22Rv1 (cell line): ENCODE measurements around the gene KCNT1.

ENCODE experiments used
- H3K27ac ChIP-seq: fragments of 450-650 bp; 2 replicates; pipeline ENCODE4 v1.5.1; 2017
- ZFX ChIP-seq: fragments of 450-650 bp; IDR thresholded peaks from 2 replicates; pipeline ENCODE4 v1.6.1; 2017; ENCODE audit warnings: antibody characterized with exemption, borderline replicate concordance
- TF ChIP-seq, protein P1 (sequence below): fragments of 450-650 bp; IDR thresholded peaks from 2 replicates; pipeline ENCODE4 v1.5.1; 2017; ENCODE audit warnings: mild to moderate bottlenecking

KCNT1 gene

DNA sequence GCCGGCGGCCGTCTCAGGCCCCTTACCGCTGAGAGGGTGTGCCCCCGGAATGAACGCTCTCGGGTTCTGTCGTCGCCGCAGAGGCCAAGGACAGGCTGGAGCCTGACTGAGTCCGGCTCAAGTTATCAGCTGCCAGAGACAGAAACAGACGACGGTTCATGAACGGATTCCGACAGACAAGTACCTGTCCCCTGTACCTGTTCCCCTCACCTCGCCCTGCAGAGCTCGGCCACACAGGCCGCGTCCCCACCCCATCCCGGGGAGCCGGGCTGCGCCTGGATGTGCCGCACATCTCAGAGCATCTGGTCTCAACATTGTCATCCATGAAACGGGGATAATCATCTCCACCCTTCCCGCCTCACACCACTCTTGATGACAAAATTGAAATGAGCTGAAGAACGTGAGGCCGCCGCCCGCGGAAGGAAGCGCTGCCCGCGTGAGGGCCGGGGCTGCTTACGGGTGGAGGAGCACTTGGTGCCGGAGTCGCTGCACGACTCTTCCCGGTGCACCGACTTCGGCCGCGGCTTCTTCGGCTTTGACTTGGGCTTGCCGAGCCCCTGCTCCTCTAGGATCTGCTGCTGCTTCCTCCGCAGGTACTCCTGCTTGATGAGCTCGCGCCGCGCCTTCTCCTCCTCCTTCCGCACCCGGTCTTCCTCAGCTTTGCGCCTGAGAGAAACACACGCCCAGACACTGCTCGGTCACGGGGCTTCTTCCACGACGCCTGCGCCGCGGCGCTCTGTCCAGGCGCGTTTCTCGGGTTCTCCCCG, 116.1 kb downstream of the KCNT1 start:
- no peak for TF ChIP-seq ZFX
- TF ChIP-seq, protein P1, sequence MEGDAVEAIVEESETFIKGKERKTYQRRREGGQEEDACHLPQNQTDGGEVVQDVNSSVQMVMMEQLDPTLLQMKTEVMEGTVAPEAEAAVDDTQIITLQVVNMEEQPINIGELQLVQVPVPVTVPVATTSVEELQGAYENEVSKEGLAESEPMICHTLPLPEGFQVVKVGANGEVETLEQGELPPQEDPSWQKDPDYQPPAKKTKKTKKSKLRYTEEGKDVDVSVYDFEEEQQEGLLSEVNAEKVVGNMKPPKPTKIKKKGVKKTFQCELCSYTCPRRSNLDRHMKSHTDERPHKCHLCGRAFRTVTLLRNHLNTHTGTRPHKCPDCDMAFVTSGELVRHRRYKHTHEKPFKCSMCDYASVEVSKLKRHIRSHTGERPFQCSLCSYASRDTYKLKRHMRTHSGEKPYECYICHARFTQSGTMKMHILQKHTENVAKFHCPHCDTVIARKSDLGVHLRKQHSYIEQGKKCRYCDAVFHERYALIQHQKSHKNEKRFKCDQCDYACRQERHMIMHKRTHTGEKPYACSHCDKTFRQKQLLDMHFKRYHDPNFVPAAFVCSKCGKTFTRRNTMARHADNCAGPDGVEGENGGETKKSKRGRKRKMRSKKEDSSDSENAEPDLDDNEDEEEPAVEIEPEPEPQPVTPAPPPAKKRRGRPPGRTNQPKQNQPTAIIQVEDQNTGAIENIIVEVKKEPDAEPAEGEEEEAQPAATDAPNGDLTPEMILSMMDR, result no peak
- H3K27ac ChIP-seq, result no peak overlapping the region

DNA sequence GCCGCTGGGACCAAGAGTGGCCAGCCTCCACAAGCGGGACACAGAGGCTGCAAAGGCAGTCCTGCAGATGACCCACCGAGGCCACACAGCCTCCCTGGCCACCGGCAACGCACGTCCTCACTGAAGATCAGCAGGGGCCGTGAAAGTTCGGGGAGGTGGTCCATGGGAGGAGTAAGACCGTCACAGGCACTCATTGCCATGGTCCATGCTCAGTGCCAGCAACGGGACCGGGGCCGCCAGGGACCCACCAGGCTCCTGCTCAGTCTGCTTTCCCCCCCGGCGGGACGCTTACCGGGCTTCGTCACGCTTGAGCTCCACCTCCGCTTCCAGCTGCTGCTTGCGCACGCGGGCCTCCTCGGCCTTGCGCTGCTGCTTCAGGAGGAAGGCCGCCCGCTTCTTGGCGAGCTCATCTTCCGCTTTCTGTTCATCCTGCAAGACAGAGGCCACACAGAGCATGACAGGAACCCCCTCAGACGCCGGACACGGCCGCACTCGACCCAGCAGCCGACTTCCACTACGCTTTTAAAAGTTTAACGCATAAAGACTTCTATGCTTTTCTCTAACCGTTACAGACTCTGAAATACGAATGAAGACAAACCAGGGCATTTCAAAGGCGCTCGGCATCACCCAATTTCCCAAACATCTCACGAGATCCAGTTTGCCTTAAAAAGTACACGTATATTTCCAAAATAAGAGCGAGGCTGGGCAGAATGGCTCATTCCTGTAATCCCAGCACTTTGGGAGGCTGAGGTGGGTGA, 116.9 kb downstream of the KCNT1 start:
- H3K27ac ChIP-seq, result no peak overlapping the region
- TF ChIP-seq, protein P1, result no peak
- TF ChIP-seq ZFX, result no peak

DNA sequence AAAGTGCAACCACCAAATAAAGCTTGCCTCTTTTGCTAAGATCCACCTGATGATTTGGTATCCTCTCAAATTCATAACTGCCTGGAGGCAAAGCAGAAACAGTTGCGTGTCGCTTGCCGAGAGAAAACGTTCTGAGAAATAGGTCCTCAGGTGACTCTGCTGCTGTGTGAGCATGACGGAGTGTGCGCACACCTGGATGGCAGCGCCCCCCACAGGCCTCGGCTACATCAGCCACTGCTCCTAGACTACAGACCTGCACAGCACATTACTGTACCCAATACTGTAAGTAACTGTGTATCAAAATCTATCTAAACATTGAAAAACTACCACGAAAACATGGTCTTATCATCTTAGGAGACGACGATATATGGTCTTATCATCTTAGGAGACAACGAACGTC, 117.9 kb downstream of the KCNT1 start:
- no peak for TF ChIP-seq ZFX
- TF ChIP-seq, protein P1, result peak; percentile 44
- H3K27ac ChIP-seq, result no peak overlapping the region

GRCh38 chr9:135820661-135821060, 118.7 kb downstream of the KCNT1 start:
- H3K27ac ChIP-seq, result no peak overlapping the region
- no peak for TF ChIP-seq ZFX
- TF ChIP-seq, protein P1, result no peak

DNA sequence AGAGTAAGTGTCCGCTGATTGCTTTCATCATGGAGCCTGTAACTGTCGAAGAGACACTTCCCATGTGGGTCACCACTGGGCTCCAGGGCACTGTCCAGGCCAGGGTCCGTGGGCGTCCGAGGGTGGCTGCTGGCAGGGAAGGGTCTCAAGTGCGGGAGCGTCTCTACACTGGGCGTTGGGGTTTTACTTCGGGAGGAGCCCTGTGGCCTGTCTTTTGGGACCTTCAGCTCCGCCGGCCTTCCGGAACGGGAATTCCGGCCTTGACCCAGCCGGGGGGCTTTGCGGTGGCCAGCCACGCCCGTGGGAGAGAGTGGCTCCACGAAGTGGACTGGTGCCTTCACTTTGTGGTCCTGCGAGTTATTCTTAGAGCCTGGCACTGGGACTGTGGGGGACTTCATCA, 119.1 kb downstream of the KCNT1 start:
- no peak overlapping the region for H3K27ac ChIP-seq
- TF ChIP-seq, protein P1, result no peak
- TF ChIP-seq ZFX, result no peak

DNA sequence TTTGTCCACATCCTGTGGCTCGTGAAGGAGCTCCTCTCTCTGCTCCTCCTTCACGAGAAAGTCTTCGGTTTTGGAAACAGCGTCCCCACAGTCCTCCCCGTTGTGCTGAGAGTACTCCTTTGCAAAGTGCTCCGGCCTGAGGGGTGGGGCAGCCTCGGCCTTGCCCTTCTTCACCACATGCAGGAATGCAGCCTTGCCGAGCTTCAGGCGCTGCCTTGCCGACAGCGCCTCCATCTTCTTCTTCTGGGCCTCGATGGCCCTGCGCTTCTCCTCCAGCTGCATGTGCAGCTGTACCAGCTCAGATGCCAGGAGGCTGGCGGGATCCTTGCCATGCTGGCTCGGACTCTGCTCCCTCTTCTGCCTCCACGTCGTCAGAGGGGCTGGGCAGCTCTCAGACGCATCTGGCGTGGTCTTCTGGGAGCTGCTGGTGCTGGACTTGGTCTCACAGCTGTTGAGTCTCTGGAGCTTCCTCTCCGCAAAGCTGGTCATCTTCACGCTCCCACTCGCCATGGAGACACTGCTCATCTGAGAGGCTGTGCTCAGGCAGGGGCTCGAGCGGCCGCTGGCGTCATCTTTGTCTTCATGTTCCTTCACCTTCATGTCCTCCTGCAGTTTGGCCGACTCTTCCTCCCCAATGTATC, 119.9 kb downstream of the KCNT1 start:
- no peak for TF ChIP-seq ZFX
- no peak overlapping the region for H3K27ac ChIP-seq

- H3K27ac ChIP-seq, result no peak overlapping the region
- TF ChIP-seq, protein P1, result no peak
- TF ChIP-seq ZFX, result no peak
Observed at GRCh38 chr9:135822374-135822755, 120.4 kb downstream of the KCNT1 start.
